K562 (cell line): Measurements from ENCODE around the gene FGF11. TPM values are rescaled to one million over a fixed set of nuclear protein-coding genes. Genes with fewer than 3 reads are reported as not detected.

Source experiments
- ATAC-seq: fragments of 200-7000 bp; cut with Tn5 transposase; 3 replicates; pipeline ENCODE4 v1.9.1; 2020; ENCODE audit warnings: moderate library complexity
- BruUV-seq: library from RNA; stranded (reverse); fragments of 400-500 nt; replicated peaks from 2 replicates; lab custom pipeline; 2021; lab: Mats Ljungman, UMichigan
- CTCF ChIA-PET: fragments of 300-600 bp; formaldehyde crosslinking; extraction: SDS; loops from one replicate; lab custom pipeline; 2021; ENCODE audit warnings: low intra/inter-chr PET ratio; lab: Yijun Ruan, JAX
- POLR2A ChIA-PET: fragments of 300-600, 350-650 bp; sonication (Branson Sonifier 250); formaldehyde crosslinking; extraction: SDS; loops from one replicate; lab custom pipeline; 2021; ENCODE audit warnings: antibody characterized with exemption, inconsistent platforms; lab: Yijun Ruan, JAX
- DNase-seq, 4 experiments: peaks; one replicate each; pipeline versions ENCODE4 v3.0.0 to v3.0.0-alpha.2; 2011 to 2018; ENCODE audit warnings: low spot score in 3 of 4, mixed read lengths in 3 of 4; ENCODE audit errors: extremely low read depth in 1 of 4
- FAIRE-seq: peaks from 2 replicates; lab custom pipeline; 2011; peaks lifted over from hg19 to GRCh38; lab: Jason Lieb, UNC
- H2AFZ ChIP-seq: 2 replicates; pipeline ENCODE4 v1.6.0; 2011; ENCODE audit warnings: low read depth, low read length, control low read depth, inconsistent platforms
- H3K27ac ChIP-seq: fragments of 200-600 bp; 3 replicates; pipeline ENCODE4 v1.8.0; 2011; ENCODE audit warnings: low read depth, mild to moderate bottlenecking, control low read depth, inconsistent platforms, low read length, moderate library complexity, mixed read lengths; ENCODE audit errors: extremely low read depth
- H3K27me3 ChIP-seq, 2 experiments: fragments of 300-600 bp in 1 of 2; 2 replicates in 1 of 2; 3 replicates in 1 of 2; pipeline versions ENCODE4 v1.6.0 to v1.8.0; 2011; ENCODE audit warnings: inconsistent platforms in 2 of 2, low read length in 2 of 2, mild to moderate bottlenecking in 1 of 2, mixed read lengths in 1 of 2, moderate library complexity in 1 of 2; ENCODE audit not compliant: control insufficient read depth in 2 of 2, insufficient read depth in 2 of 2
- H3K36me3 ChIP-seq: fragments of 300-600 bp; 3 replicates; pipeline ENCODE4 v1.8.0; 2011; ENCODE audit warnings: mild to moderate bottlenecking, low read length, inconsistent platforms; ENCODE audit not compliant: control insufficient read depth, insufficient read depth
- H3K4me1 ChIP-seq, 2 experiments: fragments of 200-600 bp in 1 of 2; replicated peaks in 1 of 2; 2 replicates in 1 of 2; 3 replicates in 1 of 2; pipeline versions ENCODE4 v1.5.1 to v1.8.0; 2011; ENCODE audit warnings: inconsistent platforms in 2 of 2, low read length in 2 of 2, mild to moderate bottlenecking in 1 of 2, mixed read lengths in 1 of 2, moderate library complexity in 1 of 2; ENCODE audit not compliant: control insufficient read depth in 2 of 2, insufficient read depth in 2 of 2
- H3K4me2 ChIP-seq: 2 replicates; pipeline ENCODE4 v1.6.1; 2011; ENCODE audit warnings: low read length, control low read depth, inconsistent platforms, mixed read lengths; ENCODE audit not compliant: insufficient read depth
- H3K4me3 ChIP-seq: fragments of 200-600 bp; sonication (generic), shearing (Covaris generic); 2 replicates; pipeline ENCODE4 v1.5.1; 2016; ENCODE audit warnings: control low read depth, inconsistent platforms
- H3K79me2 ChIP-seq: fragments of 200-600 bp; 3 replicates; pipeline ENCODE4 v1.8.0; 2011; ENCODE audit warnings: low read length, inconsistent platforms; ENCODE audit not compliant: control insufficient read depth, insufficient read depth
- H3K9ac ChIP-seq, 2 experiments: 2 replicates each; pipeline versions ENCODE4 v1.6.0 to v1.6.1; 2011; ENCODE audit warnings: low read depth in 2 of 2, low read length in 2 of 2, control low read depth in 1 of 2, inconsistent platforms in 1 of 2, mild to moderate bottlenecking in 1 of 2, mixed read lengths in 1 of 2; ENCODE audit not compliant: insufficient read depth in 1 of 2
- H3K9me1 ChIP-seq: one replicate; pipeline ENCODE4 v1.6.0; 2011; ENCODE audit warnings: inconsistent platforms, mild to moderate bottlenecking, low read length, moderate library complexity; ENCODE audit not compliant: control insufficient read depth, insufficient read depth
- H3K9me3 ChIP-seq: replicated peaks from 2 replicates; pipeline ENCODE4 v1.5.1; 2011; ENCODE audit warnings: low read depth, low read length, inconsistent platforms; ENCODE audit not compliant: control insufficient read depth, insufficient read depth
- H4K20me1 ChIP-seq: replicated peaks from 2 replicates; pipeline ENCODE4 v1.6.1; 2011; ENCODE audit warnings: low read length, inconsistent platforms, mixed read lengths; ENCODE audit not compliant: control insufficient read depth, insufficient read depth
- CBX2 ChIP-seq: fragments of 200-600 bp; sonication (generic); IDR thresholded peaks from one replicate; pipeline ENCODE4 v1.6.1; 2012; ENCODE audit warnings: mild to moderate bottlenecking, low read length, inconsistent platforms; ENCODE audit not compliant: insufficient read depth, poor library complexity, severe bottlenecking
- HDAC3 ChIP-seq: fragments of 450-650 bp; IDR thresholded peaks from 2 replicates; pipeline ENCODE4 v1.6.1; 2018; ENCODE audit warnings: borderline replicate concordance, mild to moderate bottlenecking, moderate library complexity; ENCODE audit not compliant: partially characterized antibody
- ILF3 ChIP-seq: fragments of 450-650 bp; IDR thresholded peaks from 2 replicates; pipeline ENCODE4 v1.6.1; 2018; ENCODE audit warnings: antibody characterized with exemption, mild to moderate bottlenecking, moderate library complexity, borderline replicate concordance
- KLF16 ChIP-seq: IDR thresholded peaks from 2 replicates; pipeline ENCODE4 v1.6.1; 2016; ENCODE audit warnings: antibody characterized with exemption
- MEIS2 ChIP-seq: fragments of 450-650 bp; IDR thresholded peaks from 2 replicates; pipeline ENCODE4 v1.6.1; 2014; ENCODE audit warnings: mild to moderate bottlenecking; ENCODE audit not compliant: partially characterized antibody
- SP2 ChIP-seq: IDR thresholded peaks from 2 replicates; pipeline ENCODE4 v1.6.1; 2011; ENCODE audit warnings: mild to moderate bottlenecking, low read depth, low read length, moderate library complexity; ENCODE audit not compliant: poor library complexity, severe bottlenecking; ENCODE audit errors: extremely low read depth
- TCF3 ChIP-seq: sonication (generic); formaldehyde crosslinking; IDR thresholded peaks from 2 replicates; pipeline ENCODE4 v1.4.0; 2020; ENCODE audit warnings: mild to moderate bottlenecking, missing genetic modification reagents
- TFAM ChIP-seq: fragments of 250-450 bp; sonication (Bioruptor Pico); conservative IDR thresholded peaks from 2 replicates; pipeline ENCODE4 v1.5.0; 2021; ENCODE audit warnings: mild to moderate bottlenecking, moderate library complexity
- ZBTB7A ChIP-seq: IDR thresholded peaks from 2 replicates; pipeline ENCODE4 v1.6.1; 2011; ENCODE audit warnings: low read depth, mild to moderate bottlenecking, low read length, moderate library complexity, borderline replicate concordance; ENCODE audit not compliant: control insufficient read depth
- ZFX ChIP-seq: sonication (generic); formaldehyde crosslinking; IDR thresholded peaks from 2 replicates; pipeline ENCODE4 v1.8.0; 2022; ENCODE audit warnings: mild to moderate bottlenecking, missing genetic modification reagents, moderate library complexity
- WGBS: fragments of 100-300 bp; shearing (Covaris generic); methylation state at CpG from one replicate; pipeline ENCODE4 v1.1.6; 2016; ENCODE audit warnings: low coverage, mixed read lengths; ENCODE audit not compliant: insufficient coverage; ENCODE audit errors: missing lambda C conversion rate; 5-methylcytosine and 5-hydroxymethylcytosine counted together
- in situ Hi-C: fragments of 300-500 bp; cut with MboI; formaldehyde crosslinking; loops from 4 replicates; pipeline ENCODE4 v1.15.0; 2018; ENCODE audit warnings: inconsistent platforms, mixed read lengths
- intact Hi-C: fragments of 100-400 bp; cut with micrococcal nuclease; formaldehyde crosslinking; loops from 2 replicates; pipeline ENCODE4 v1.14.2; 2022
- polyA plus RNA-seq, 8 experiments: library from polyadenylated mRNA; depleted of rRNA in 4 of 8; stranded (reverse) in 5 of 8; unstranded in 3 of 8; fragments of >200 nt; fragmentation: Nextera tagmentation in 2 of 8; fragmentation: Illumina TruSeq in 1 of 8; extraction: Ambion mirVana in 2 of 8; extraction: Trizol in 1 of 8; gene quantifications; 2 replicates each; pipeline versions ENCODE4 v1.2.1 to v1.2.3, GENCODE V29; 2011 to 2014; ENCODE audit warnings: inconsistent platforms in 1 of 8, missing spikeins in 1 of 8
- total RNA-seq, 7 experiments: library from RNA; depleted of rRNA in 6 of 7; stranded (reverse); fragments of >200 nt in 6 of 7; fragmentation: Illumina TruSeq in 2 of 7; extraction: Trizol in 2 of 7; gene quantifications; 2 replicates each; pipeline versions ENCODE4 v1.2.1 to v1.2.3, GENCODE V29; 2011 to 2021; ENCODE audit warnings: low replicate concordance in 1 of 7
- TF ChIP-seq, protein P1 (sequence below): sonication (generic); formaldehyde crosslinking; IDR thresholded peaks from 2 replicates; pipeline ENCODE4 v1.5.0; 2020; ENCODE audit warnings: missing genetic modification reagents
- TF ChIP-seq, protein P2 (sequence below): fragments of 450-650 bp; IDR thresholded peaks from 2 replicates; pipeline ENCODE4 v1.6.1; 2018; ENCODE audit not compliant: partially characterized antibody
- TF ChIP-seq, protein P3 (sequence below): fragments of 450-650 bp; IDR thresholded peaks from 2 replicates; pipeline ENCODE4 v1.6.1; 2016; ENCODE audit warnings: antibody characterized with exemption
- TF ChIP-seq, protein P4 (sequence below): sonication (generic); formaldehyde crosslinking; IDR thresholded peaks from 2 replicates; pipeline ENCODE4 v1.9.0; 2022; ENCODE audit warnings: mild to moderate bottlenecking, missing genetic modification reagents

The FGF11 gene
- total and polyA plus RNA-seq, 9 of the 15 experiments (the other 6 are each of a cell fraction or from before 2014, with no cell fraction given) = 1.2 to 7.5 (median 3.0) TPM

DNA sequence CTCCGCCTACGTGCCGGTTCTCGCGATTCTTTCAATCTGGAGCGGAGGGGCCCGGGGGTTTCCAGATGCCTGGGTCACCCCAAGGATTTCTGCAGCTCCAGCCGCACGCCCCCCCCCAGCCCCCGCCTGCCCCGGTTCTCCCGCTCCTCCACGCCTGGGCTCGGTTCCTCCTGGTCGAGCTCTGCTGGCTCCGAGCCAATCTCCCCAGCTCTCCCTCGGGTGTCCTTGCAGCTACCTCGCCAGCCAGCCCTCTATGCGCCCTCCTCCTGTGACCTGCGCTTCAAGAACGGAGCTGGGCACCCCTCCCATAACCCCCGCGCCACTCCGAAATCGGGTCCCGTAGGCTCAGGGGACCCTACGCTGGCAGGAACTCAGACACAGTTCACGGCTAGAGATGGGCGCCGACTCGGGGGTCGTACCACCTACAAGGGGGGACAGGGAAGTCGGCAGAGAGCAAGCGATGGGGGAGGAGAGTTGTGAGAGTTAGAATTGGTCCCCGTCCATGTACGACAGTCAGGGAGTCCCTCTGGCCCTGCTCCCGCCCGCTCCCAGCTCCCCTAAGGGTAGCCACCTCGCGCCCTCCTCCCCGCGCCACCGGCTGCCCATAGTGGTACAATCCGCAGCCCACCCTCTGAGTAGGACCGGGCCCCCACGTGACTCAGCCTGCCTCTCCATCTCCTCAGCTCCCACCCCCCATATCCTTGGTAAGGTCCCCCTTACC lies 961 bp downstream of the FGF11 start:
- ChIA-PET POLR2A (interaction anchor here (0.6 to 2.0 kb wide), 5 partner anchors 37 to 116 kb away, joined by 3 to 8 read pairs (median 4); partner anchors contain the start of gene ZBTB4), CTCF (no interaction called here)
- peak; percentile 19 to 37 (median 30) for DNase-seq
- no peaks in the 10 kb centered on the region for H3K27me3 ChIP-seq
- ATAC-seq = no peak
- H3K36me3 ChIP-seq = no peaks in the 10 kb centered on the region
- WGBS = 37% methylated on average over 22 of the region's 46 CpGs
- H3K27ac ChIP-seq = no peak overlapping the region
- intact Hi-C loops = no loop called here
- no TSS peak for BruUV-seq
- no peaks in the 10 kb centered on the region for H4K20me1 ChIP-seq
- H3K9ac ChIP-seq = peak overlapping the region in 1 of 2 experiments; percentile 84; a peak in 3 of 4 replicates
- H3K4me3 ChIP-seq = no peak overlapping the region
- H3K9me1 ChIP-seq = peaks cover 3% of the 10 kb centered on the region
- no peak for FAIRE-seq
- H3K9me3 ChIP-seq = no peaks in the 10 kb centered on the region
- peak overlapping the region; percentile 54 for H3K4me2 ChIP-seq
- in situ Hi-C loops = no loop called here
- peaks cover 7% of the 10 kb centered on the region; the same call in 2 of the 3 replicates for H3K79me2 ChIP-seq
- 0 out of 2 replicates have a peak overlapping the region, but pooled peaks have one; percentile 52 for H2AFZ ChIP-seq
- peaks cover 20 to 73% of the 10 kb centered on the region in 2 experiments; a peak in 4 of 5 replicates for H3K4me1 ChIP-seq
- TF ChIP-seq, protein P1, sequence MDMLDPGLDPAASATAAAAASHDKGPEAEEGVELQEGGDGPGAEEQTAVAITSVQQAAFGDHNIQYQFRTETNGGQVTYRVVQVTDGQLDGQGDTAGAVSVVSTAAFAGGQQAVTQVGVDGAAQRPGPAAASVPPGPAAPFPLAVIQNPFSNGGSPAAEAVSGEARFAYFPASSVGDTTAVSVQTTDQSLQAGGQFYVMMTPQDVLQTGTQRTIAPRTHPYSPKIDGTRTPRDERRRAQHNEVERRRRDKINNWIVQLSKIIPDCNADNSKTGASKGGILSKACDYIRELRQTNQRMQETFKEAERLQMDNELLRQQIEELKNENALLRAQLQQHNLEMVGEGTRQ (CRISPR knock-in tag) = peak; percentile 32; the same call in 1 of the 2 replicates
- peak; percentile 45; the same call in 1 of the 2 replicates for TF ChIP-seq ZBTB7A
- TF ChIP-seq, protein P2, sequence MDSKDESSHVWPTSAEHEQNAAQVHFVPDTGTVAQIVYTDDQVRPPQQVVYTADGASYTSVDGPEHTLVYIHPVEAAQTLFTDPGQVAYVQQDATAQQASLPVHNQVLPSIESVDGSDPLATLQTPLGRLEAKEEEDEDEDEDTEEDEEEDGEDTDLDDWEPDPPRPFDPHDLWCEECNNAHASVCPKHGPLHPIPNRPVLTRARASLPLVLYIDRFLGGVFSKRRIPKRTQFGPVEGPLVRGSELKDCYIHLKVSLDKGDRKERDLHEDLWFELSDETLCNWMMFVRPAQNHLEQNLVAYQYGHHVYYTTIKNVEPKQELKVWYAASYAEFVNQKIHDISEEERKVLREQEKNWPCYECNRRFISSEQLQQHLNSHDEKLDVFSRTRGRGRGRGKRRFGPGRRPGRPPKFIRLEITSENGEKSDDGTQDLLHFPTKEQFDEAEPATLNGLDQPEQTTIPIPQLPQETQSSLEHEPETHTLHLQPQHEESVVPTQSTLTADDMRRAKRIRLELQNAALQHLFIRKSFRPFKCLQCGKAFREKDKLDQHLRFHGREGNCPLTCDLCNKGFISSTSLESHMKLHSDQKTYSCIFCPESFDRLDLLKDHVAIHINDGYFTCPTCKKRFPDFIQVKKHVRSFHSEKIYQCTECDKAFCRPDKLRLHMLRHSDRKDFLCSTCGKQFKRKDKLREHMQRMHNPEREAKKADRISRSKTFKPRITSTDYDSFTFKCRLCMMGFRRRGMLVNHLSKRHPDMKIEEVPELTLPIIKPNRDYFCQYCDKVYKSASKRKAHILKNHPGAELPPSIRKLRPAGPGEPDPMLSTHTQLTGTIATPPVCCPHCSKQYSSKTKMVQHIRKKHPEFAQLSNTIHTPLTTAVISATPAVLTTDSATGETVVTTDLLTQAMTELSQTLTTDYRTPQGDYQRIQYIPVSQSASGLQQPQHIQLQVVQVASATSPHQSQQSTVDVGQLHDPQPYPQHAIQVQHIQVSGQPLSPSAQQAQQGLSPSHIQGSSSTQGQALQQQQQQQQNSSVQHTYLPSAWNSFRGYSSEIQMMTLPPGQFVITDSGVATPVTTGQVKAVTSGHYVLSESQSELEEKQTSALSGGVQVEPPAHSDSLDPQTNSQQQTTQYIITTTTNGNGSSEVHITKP = peak; percentile 96
- no peak for TF ChIP-seq HDAC3
- TF ChIP-seq, protein P3, sequence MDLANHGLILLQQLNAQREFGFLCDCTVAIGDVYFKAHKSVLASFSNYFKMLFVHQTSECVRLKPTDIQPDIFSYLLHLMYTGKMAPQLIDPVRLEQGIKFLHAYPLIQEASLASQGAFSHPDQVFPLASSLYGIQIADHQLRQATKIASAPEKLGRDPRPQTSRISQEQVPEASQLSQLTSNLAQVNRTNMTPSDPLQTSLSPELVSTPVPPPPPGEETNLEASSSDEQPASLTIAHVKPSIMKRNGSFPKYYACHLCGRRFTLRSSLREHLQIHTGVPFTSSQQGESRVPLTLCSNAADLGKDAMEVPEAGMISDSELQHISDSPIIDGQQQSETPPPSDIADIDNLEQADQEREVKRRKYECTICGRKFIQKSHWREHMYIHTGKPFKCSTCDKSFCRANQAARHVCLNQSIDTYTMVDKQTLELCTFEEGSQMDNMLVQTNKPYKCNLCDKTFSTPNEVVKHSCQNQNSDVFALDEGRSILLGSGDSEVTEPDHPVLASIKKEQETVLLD = no peak
- no peak for TF ChIP-seq MEIS2
- TF ChIP-seq, protein P4, sequence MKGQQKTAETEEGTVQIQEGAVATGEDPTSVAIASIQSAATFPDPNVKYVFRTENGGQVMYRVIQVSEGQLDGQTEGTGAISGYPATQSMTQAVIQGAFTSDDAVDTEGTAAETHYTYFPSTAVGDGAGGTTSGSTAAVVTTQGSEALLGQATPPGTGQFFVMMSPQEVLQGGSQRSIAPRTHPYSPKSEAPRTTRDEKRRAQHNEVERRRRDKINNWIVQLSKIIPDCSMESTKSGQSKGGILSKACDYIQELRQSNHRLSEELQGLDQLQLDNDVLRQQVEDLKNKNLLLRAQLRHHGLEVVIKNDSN (CRISPR knock-in tag) = peak; percentile 73
- no peak for TF ChIP-seq ILF3
- no peak for TF ChIP-seq TFAM
- TF ChIP-seq TCF3 (CRISPR knock-in tag) = no peak
- peak; percentile 12; the same call in 1 of the 2 replicates for TF ChIP-seq ZFX (CRISPR knock-in tag)
- TF ChIP-seq SP2 = no peak
- TF ChIP-seq CBX2 = no peak
- no peak for TF ChIP-seq KLF16
